HepG2 (cell line): ENCODE measurements around the gene IGF2BP3. TPM values are rescaled to one million over a fixed set of nuclear protein-coding genes. Genes with fewer than 3 reads are reported as not detected.

Experiments used
- CCDC6 ChIP-seq: sonication (generic); formaldehyde crosslinking; IDR thresholded peaks from 2 replicates; pipeline ENCODE4 v1.8.1; 2022; ENCODE audit warnings: mild to moderate bottlenecking, missing genetic modification reagents, moderate library complexity
- FOSL2 ChIP-seq: sonication (generic); formaldehyde crosslinking; IDR thresholded peaks from 2 replicates; pipeline ENCODE4 v1.4.0; 2020; ENCODE audit warnings: missing genetic modification reagents
- FOXA3 ChIP-seq: IDR thresholded peaks from 2 replicates; pipeline ENCODE4 v1.6.1; 2016; ENCODE audit warnings: missing genetic modification reagents, missing compliant biosample characterization
- HES4 ChIP-seq: sonication (generic); formaldehyde crosslinking; IDR thresholded peaks from 2 replicates; pipeline ENCODE4 v1.9.0; 2021; ENCODE audit warnings: mild to moderate bottlenecking, missing genetic modification reagents, borderline replicate concordance
- HOXD1 ChIP-seq: sonication (generic); formaldehyde crosslinking; IDR thresholded peaks from 2 replicates; pipeline ENCODE4 v1.5.0; 2020; ENCODE audit warnings: missing genetic modification reagents
- KDM3A ChIP-seq: IDR thresholded peaks from 2 replicates; pipeline ENCODE4 v1.6.1; 2018; ENCODE audit warnings: low read depth, missing compliant biosample characterization
- KDM6A ChIP-seq: IDR thresholded peaks from 2 replicates; pipeline ENCODE4 v1.6.1; 2016; ENCODE audit warnings: low read depth
- KMT2B ChIP-seq: IDR thresholded peaks from 2 replicates; pipeline ENCODE4 v1.6.1; 2016; ENCODE audit warnings: missing genetic modification reagents, missing compliant biosample characterization
- MEF2D ChIP-seq: sonication (generic); formaldehyde crosslinking; IDR thresholded peaks from 2 replicates; pipeline ENCODE4 v1.5.1; 2020; ENCODE audit warnings: mild to moderate bottlenecking, missing genetic modification reagents
- MIER3 ChIP-seq: IDR thresholded peaks from 2 replicates; pipeline ENCODE4 v1.6.1; 2016; ENCODE audit warnings: missing compliant biosample characterization, borderline replicate concordance
- MYNN ChIP-seq: sonication (generic); formaldehyde crosslinking; IDR thresholded peaks from 2 replicates; pipeline ENCODE4 v1.4.0; 2020; ENCODE audit warnings: mild to moderate bottlenecking, low read depth, missing genetic modification reagents
- RFX1 ChIP-seq: fragments of 450-650 bp; IDR thresholded peaks from 2 replicates; pipeline ENCODE4 v1.6.1; 2017
- RXRB ChIP-seq: IDR thresholded peaks from 2 replicates; pipeline ENCODE4 v1.6.1; 2016; ENCODE audit warnings: borderline replicate concordance, missing genetic modification reagents, missing compliant biosample characterization
- ZNF124 ChIP-seq: sonication (generic); formaldehyde crosslinking; IDR thresholded peaks from 2 replicates; pipeline ENCODE4 v1.4.0; 2020; ENCODE audit warnings: missing genetic modification reagents
- ZNF160 ChIP-seq: sonication (generic); formaldehyde crosslinking; IDR thresholded peaks from 2 replicates; pipeline ENCODE4 v1.8.0; 2022; ENCODE audit warnings: mild to moderate bottlenecking, inconsistent platforms, missing genetic modification reagents
- ZNF180 ChIP-seq: sonication (generic); formaldehyde crosslinking; IDR thresholded peaks from 2 replicates; pipeline ENCODE4 v1.4.0; 2020; ENCODE audit warnings: low read depth, missing genetic modification reagents, borderline replicate concordance
- ZNF224 ChIP-seq: sonication (generic); formaldehyde crosslinking; IDR thresholded peaks from 2 replicates; pipeline ENCODE4 v1.5.0; 2020; ENCODE audit warnings: mild to moderate bottlenecking, missing genetic modification reagents
- ZNF235 ChIP-seq: sonication (generic); formaldehyde crosslinking; IDR thresholded peaks from 2 replicates; pipeline ENCODE4 v1.8.1; 2023; ENCODE audit warnings: mild to moderate bottlenecking, missing genetic modification reagents, borderline replicate concordance
- ZNF256 ChIP-seq: sonication (generic); formaldehyde crosslinking; conservative IDR thresholded peaks from 2 replicates; pipeline ENCODE4 v1.4.0; 2020; ENCODE audit warnings: missing genetic modification reagents
- ZNF790 ChIP-seq: sonication (generic); formaldehyde crosslinking; IDR thresholded peaks from 2 replicates; pipeline ENCODE4 v1.8.0; 2022; ENCODE audit warnings: missing genetic modification reagents, mild to moderate bottlenecking, borderline replicate concordance
- ZNF839 ChIP-seq: sonication (generic); formaldehyde crosslinking; IDR thresholded peaks from 2 replicates; pipeline ENCODE4 v1.4.0; 2020; ENCODE audit warnings: missing genetic modification reagents, mild to moderate bottlenecking, borderline replicate concordance
- polyA plus RNA-seq, 8 experiments: library from polyadenylated mRNA; depleted of rRNA in 3 of 8; stranded (reverse) in 7 of 8; unstranded in 1 of 8; fragments of >200 nt; fragmentation: Illumina TruSeq in 4 of 8; extraction: Trizol in 4 of 8; gene quantifications; 2 replicates each; pipeline versions ENCODE4 v1.2.1 to v1.2.3, GENCODE V29; 2011 to 2016; ENCODE audit warnings: low read depth in 4 of 8, missing spikeins in 1 of 8, mixed read lengths in 1 of 8; ENCODE audit not compliant: insufficient read depth in 1 of 8
- total RNA-seq, 5 experiments: library from RNA; depleted of rRNA; stranded (reverse); fragments of >200 nt; fragmentation: Illumina TruSeq; extraction: Trizol; gene quantifications; 2 replicates each; pipeline ENCODE4 v1.2.3, GENCODE V29; 2016; ENCODE audit warnings: low read depth in 1 of 5
- TF ChIP-seq, protein P1 (sequence below): sonication (generic); formaldehyde crosslinking; IDR thresholded peaks from 2 replicates; pipeline ENCODE4 v1.5.0; 2020; ENCODE audit warnings: mild to moderate bottlenecking, missing genetic modification reagents, moderate library complexity
- TF ChIP-seq, protein P2 (sequence below): sonication (generic); formaldehyde crosslinking; IDR thresholded peaks from 2 replicates; pipeline ENCODE4 v1.4.0; 2020; ENCODE audit warnings: missing genetic modification reagents
- TF ChIP-seq, protein P3 (sequence below): sonication (generic); formaldehyde crosslinking; IDR thresholded peaks from 2 replicates; pipeline ENCODE4 v1.8.0; 2023; ENCODE audit warnings: mild to moderate bottlenecking, missing genetic modification reagents
- TF ChIP-seq, protein P4 (sequence below): sonication (generic); formaldehyde crosslinking; IDR thresholded peaks from 2 replicates; pipeline ENCODE4 v1.9.0; 2022; ENCODE audit warnings: low read depth, missing genetic modification reagents
- TF ChIP-seq, protein P5 (sequence below), 2 experiments: fragments of 450-650 bp in 1 of 2; sonication (generic) in 1 of 2; formaldehyde crosslinking; IDR thresholded peaks; 2 replicates each; pipeline versions ENCODE4 v1.5.0 to v1.8.0; 2020 to 2022; ENCODE audit warnings: mild to moderate bottlenecking in 1 of 2, missing genetic modification reagents in 1 of 2

Gene IGF2BP3
- total and polyA plus RNA-seq, 2 of the 13 experiments (the other 11 are each of a cell fraction or from before 2014, with no cell fraction given), result 37.7 to 39.5 TPM

DNA sequence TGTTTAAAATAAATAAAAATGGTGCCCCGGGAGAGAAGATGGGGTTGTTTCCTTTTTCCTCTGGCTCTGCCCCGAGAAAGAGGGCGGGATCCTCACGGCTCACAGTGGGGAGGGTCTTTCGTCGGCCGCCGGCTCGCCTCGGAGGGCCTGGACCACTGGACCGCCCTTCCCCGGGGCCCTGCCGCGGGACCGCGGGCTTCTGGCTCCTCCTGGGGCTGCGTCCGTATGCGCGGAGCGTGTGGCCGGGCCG is 3.5 kb upstream of the IGF2BP3 start (continued):
- TF ChIP-seq RXRB (CRISPR knock-in tag) (no peak), ZNF256 (CRISPR knock-in tag) (no peak), ZNF235 (CRISPR knock-in tag) (no peak), MEF2D (CRISPR knock-in tag) (no peak), HOXD1 (CRISPR knock-in tag) (no peak), ZNF790 (peak; percentile 83; the same call in 1 of the 2 replicates), ZNF224 (CRISPR knock-in tag) (no peak), FOXA3 (no peak), CCDC6 (CRISPR knock-in tag) (no peak), HES4 (CRISPR knock-in tag) (peak; percentile 95; the same call in 1 of the 2 replicates), KDM3A (CRISPR knock-in tag) (no peak), ZNF180 (CRISPR knock-in tag) (no peak), FOSL2 (no peak), MIER3 (CRISPR knock-in tag) (no peak), ZNF124 (CRISPR knock-in tag) (0 out of 2 replicates have a peak, but pooled peaks have one; percentile 10), RFX1 (no peak), ZNF839 (CRISPR knock-in tag) (no peak), ZNF160 (CRISPR knock-in tag) (0 out of 2 replicates have a peak, but pooled peaks have one; percentile 62), MYNN (CRISPR knock-in tag) (no peak), KMT2B (no peak), KDM6A (CRISPR knock-in tag) (no peak)
- TF ChIP-seq, protein P1, sequence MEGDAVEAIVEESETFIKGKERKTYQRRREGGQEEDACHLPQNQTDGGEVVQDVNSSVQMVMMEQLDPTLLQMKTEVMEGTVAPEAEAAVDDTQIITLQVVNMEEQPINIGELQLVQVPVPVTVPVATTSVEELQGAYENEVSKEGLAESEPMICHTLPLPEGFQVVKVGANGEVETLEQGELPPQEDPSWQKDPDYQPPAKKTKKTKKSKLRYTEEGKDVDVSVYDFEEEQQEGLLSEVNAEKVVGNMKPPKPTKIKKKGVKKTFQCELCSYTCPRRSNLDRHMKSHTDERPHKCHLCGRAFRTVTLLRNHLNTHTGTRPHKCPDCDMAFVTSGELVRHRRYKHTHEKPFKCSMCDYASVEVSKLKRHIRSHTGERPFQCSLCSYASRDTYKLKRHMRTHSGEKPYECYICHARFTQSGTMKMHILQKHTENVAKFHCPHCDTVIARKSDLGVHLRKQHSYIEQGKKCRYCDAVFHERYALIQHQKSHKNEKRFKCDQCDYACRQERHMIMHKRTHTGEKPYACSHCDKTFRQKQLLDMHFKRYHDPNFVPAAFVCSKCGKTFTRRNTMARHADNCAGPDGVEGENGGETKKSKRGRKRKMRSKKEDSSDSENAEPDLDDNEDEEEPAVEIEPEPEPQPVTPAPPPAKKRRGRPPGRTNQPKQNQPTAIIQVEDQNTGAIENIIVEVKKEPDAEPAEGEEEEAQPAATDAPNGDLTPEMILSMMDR (CRISPR knock-in tag), result no peak
- TF ChIP-seq, protein P2, sequence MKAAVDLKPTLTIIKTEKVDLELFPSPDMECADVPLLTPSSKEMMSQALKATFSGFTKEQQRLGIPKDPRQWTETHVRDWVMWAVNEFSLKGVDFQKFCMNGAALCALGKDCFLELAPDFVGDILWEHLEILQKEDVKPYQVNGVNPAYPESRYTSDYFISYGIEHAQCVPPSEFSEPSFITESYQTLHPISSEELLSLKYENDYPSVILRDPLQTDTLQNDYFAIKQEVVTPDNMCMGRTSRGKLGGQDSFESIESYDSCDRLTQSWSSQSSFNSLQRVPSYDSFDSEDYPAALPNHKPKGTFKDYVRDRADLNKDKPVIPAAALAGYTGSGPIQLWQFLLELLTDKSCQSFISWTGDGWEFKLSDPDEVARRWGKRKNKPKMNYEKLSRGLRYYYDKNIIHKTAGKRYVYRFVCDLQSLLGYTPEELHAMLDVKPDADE (CRISPR knock-in tag), result no peak
- TF ChIP-seq, protein P3, sequence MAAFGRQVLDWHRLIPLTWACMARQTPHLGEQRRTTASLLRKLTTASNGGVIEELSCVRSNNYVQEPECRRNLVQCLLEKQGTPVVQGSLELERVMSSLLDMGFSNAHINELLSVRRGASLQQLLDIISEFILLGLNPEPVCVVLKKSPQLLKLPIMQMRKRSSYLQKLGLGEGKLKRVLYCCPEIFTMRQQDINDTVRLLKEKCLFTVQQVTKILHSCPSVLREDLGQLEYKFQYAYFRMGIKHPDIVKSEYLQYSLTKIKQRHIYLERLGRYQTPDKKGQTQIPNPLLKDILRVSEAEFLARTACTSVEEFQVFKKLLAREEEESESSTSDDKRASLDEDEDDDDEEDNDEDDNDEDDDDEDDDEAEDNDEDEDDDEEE (CRISPR knock-in tag), result peak; percentile 58; the same call in 1 of the 2 replicates
- TF ChIP-seq, protein P4, sequence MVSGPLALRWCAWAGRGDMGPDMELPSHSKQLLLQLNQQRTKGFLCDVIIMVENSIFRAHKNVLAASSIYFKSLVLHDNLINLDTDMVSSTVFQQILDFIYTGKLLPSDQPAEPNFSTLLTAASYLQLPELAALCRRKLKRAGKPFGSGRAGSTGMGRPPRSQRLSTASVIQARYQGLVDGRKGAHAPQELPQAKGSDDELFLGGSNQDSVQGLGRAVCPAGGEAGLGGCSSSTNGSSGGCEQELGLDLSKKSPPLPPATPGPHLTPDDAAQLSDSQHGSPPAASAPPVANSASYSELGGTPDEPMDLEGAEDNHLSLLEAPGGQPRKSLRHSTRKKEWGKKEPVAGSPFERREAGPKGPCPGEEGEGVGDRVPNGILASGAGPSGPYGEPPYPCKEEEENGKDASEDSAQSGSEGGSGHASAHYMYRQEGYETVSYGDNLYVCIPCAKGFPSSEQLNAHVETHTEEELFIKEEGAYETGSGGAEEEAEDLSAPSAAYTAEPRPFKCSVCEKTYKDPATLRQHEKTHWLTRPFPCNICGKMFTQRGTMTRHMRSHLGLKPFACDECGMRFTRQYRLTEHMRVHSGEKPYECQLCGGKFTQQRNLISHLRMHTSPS (CRISPR knock-in tag), result no peak
- TF ChIP-seq, protein P5, sequence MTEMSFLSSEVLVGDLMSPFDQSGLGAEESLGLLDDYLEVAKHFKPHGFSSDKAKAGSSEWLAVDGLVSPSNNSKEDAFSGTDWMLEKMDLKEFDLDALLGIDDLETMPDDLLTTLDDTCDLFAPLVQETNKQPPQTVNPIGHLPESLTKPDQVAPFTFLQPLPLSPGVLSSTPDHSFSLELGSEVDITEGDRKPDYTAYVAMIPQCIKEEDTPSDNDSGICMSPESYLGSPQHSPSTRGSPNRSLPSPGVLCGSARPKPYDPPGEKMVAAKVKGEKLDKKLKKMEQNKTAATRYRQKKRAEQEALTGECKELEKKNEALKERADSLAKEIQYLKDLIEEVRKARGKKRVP (CRISPR knock-in tag; IDR thresholded peaks at IDR 0.05), result no peak
